Measurements from ENCODE around the gene KIF6.
"Not testable (repeated sequence)": the region's sequence is repeated elsewhere in the genome, so short reads cannot be mapped to it uniquely, and the experiment has no call there.

Gene KIF6

DNA sequence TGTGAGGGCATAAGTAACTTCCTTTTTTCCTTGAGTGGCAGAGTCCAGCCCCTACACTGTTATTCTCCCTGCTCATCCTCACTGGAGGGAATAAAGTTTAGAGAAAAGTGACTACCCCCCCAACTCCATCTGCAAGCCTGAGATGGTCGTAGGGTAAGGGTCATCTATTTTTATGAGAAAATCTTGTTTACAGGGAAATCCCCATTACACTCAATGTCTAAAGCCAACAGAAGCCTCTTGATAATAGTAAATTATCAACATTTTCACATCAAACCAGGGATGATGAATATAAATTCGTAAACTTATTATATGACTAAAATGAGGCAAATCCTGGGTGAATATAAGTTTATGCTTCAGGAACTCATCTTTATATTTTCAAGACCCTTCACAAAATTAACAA lies 228.8 kb downstream of the KIF6 start:
- Histone ChIP-seq H3K36me3 (ENCODE audit: control insufficient read depth, insufficient read depth, low read length) (no peaks in the 10 kb centered on the region), H3K4me1 (ENCODE audit: control insufficient read depth, insufficient read depth, low read length, poor library complexity, severe bottlenecking) (no peaks in the 10 kb centered on the region), H3K4me3 (ENCODE audit: insufficient read depth, low read depth, low read length, poor library complexity, severe bottlenecking) (no peak overlapping the region), H3K27me3 (replicated peaks; ENCODE audit: control insufficient read depth, insufficient read depth, low read length, poor library complexity, severe bottlenecking) (no peaks in the 10 kb centered on the region), H3K9me3 (ENCODE audit: control insufficient read depth, low read length) (no peaks in the 10 kb centered on the region), H3K27ac (ENCODE audit: insufficient read depth, low read length, poor library complexity, severe bottlenecking) (no peak overlapping the region)
- DNase-seq = no peak

DNA sequence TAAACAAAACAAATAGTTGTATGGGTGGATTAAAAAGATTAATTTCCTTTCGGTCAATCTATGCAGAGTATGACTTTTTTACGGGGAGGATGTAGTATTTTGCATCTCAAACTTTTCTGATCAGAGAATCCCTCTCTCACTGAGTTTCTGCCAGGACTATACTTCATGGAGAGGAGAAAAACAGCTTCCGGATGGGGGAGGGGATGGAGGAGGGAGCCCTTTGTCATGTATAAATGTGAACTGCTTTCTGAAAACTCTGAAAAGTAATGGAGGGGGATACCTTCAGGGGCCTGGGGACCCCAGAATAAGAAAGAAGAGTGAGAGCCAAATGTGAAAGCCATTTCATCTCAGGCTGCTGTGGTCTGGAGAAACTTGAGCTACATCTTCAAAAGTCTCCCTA lies 229.6 kb downstream of the KIF6 start:
- Histone ChIP-seq H3K4me3 (ENCODE audit: insufficient read depth, low read depth, low read length, poor library complexity, severe bottlenecking) (no peak overlapping the region), H3K4me1 (ENCODE audit: control insufficient read depth, insufficient read depth, low read length, poor library complexity, severe bottlenecking) (no peaks in the 10 kb centered on the region), H3K36me3 (ENCODE audit: control insufficient read depth, insufficient read depth, low read length) (no peaks in the 10 kb centered on the region), H3K9me3 (ENCODE audit: control insufficient read depth, low read length) (no peaks in the 10 kb centered on the region), H3K27me3 (replicated peaks; ENCODE audit: control insufficient read depth, insufficient read depth, low read length, poor library complexity, severe bottlenecking) (no peaks in the 10 kb centered on the region), H3K27ac (ENCODE audit: insufficient read depth, low read length, poor library complexity, severe bottlenecking) (no peak overlapping the region)
- no peak for DNase-seq

DNA sequence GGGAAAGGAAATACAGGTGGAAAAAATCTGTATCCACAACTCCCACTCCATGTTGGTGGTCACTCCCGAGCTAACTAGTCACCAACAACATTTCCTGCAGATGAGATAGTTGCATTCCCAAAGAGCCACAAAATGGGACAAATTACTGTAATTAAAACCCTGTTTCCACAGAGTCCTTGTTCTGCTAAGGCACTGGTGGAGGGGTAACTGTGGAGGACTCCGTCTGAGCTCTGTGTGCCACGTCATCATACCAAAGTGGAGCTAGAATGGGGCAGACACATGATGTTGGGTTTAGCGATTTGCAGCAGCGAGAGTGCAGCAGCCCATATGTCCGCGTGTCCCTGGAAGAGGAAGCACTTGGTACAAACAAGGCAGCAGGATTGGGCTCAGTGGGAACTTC lies 230.2 kb downstream of the KIF6 start:
- Histone ChIP-seq H3K4me3 (ENCODE audit: insufficient read depth, low read depth, low read length, poor library complexity, severe bottlenecking) (no peak overlapping the region), H3K9me3 (ENCODE audit: control insufficient read depth, low read length) (no peaks in the 10 kb centered on the region), H3K27me3 (replicated peaks; ENCODE audit: control insufficient read depth, insufficient read depth, low read length, poor library complexity, severe bottlenecking) (no peaks in the 10 kb centered on the region), H3K4me1 (ENCODE audit: control insufficient read depth, insufficient read depth, low read length, poor library complexity, severe bottlenecking) (no peaks in the 10 kb centered on the region), H3K36me3 (ENCODE audit: control insufficient read depth, insufficient read depth, low read length) (no peaks in the 10 kb centered on the region), H3K27ac (ENCODE audit: insufficient read depth, low read length, poor library complexity, severe bottlenecking) (no peak overlapping the region)
- DNase-seq = no peak

DNA sequence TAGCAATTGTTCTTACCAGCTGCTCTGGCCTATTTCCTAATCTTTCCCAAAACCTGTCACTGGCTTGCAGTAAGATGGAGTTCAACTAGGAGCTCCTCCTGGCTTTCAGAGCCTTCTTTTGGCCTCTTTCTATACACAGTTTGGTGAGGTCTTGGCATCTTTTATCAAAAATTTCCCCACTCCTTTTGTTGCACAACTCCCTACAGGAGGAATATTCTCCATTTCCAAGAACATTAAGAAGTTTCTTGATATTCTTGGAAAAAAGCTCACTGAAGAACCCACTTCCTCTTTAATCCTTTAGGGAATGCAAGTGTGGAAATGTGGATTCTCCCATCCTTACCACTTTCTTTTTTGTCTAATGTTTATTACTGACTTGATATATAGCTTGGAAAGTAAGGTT lies 231.4 kb downstream of the KIF6 start:
- H3K4me3 ChIP-seq (ENCODE audit: insufficient read depth, low read depth, low read length, poor library complexity, severe bottlenecking) = no peak overlapping the region
- H3K9me3 ChIP-seq (ENCODE audit: control insufficient read depth, low read length) = no peaks in the 10 kb centered on the region
- H3K4me1 ChIP-seq (ENCODE audit: control insufficient read depth, insufficient read depth, low read length, poor library complexity, severe bottlenecking) = no peaks in the 10 kb centered on the region
- no peaks in the 10 kb centered on the region for H3K27me3 ChIP-seq (replicated peaks; ENCODE audit: control insufficient read depth, insufficient read depth, low read length, poor library complexity, severe bottlenecking)
- H3K27ac ChIP-seq (ENCODE audit: insufficient read depth, low read length, poor library complexity, severe bottlenecking) = no peak overlapping the region
- DNase-seq = no peak
- H3K36me3 ChIP-seq (ENCODE audit: control insufficient read depth, insufficient read depth, low read length) = no peaks in the 10 kb centered on the region

DNA sequence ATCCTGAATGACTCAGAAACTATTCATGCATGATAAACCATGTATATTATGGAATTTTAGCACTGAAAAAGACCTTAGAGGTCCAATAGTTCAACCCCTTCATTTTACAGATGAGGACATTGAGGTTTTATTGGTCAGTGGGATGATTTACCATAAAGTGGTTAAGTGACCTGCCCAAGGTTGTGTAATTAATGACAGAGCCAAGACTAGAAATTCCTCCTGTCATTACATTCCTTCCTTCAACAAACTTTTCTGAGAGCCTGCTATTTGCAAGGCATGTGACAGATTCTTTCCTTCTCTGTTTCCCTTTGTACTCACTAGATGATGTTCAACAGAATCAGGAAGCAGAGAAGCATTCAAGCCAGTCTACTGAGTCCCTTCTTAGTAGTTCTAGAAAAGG lies 232.0 kb downstream of the KIF6 start:
- no peak for DNase-seq
- Histone ChIP-seq H3K27ac (ENCODE audit: insufficient read depth, low read length, poor library complexity, severe bottlenecking) (no peak overlapping the region), H3K27me3 (replicated peaks; ENCODE audit: control insufficient read depth, insufficient read depth, low read length, poor library complexity, severe bottlenecking) (no peaks in the 10 kb centered on the region), H3K4me3 (ENCODE audit: insufficient read depth, low read depth, low read length, poor library complexity, severe bottlenecking) (no peak overlapping the region), H3K9me3 (ENCODE audit: control insufficient read depth, low read length) (no peaks in the 10 kb centered on the region), H3K4me1 (ENCODE audit: control insufficient read depth, insufficient read depth, low read length, poor library complexity, severe bottlenecking) (no peaks in the 10 kb centered on the region), H3K36me3 (ENCODE audit: control insufficient read depth, insufficient read depth, low read length) (no peaks in the 10 kb centered on the region)

DNA sequence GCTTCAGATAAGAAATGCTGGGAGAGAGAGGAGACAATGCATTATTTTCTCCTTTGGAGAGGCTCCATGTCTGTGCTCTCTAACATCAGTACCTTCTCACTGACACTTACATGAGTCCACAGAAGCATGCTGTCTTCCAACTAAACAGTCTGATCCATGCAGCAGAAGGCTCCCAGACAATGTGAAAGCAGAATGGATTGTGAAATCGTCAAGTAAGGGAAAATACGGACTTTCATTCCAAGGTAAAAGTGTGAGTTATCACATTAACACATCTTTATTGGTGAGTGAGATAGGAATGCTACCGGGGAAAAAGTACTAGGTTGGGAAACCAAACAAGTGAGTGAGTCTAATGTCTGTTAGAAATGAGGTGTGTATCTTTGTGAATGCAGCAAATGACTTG lies 235.1 kb downstream of the KIF6 start:
- H3K4me3 ChIP-seq (ENCODE audit: insufficient read depth, low read depth, low read length, poor library complexity, severe bottlenecking) = no peak overlapping the region
- no peaks in the 10 kb centered on the region for H3K9me3 ChIP-seq (ENCODE audit: control insufficient read depth, low read length)
- DNase-seq = no peak
- H3K27me3 ChIP-seq (replicated peaks; ENCODE audit: control insufficient read depth, insufficient read depth, low read length, poor library complexity, severe bottlenecking) = no peaks in the 10 kb centered on the region
- H3K4me1 ChIP-seq (ENCODE audit: control insufficient read depth, insufficient read depth, low read length, poor library complexity, severe bottlenecking) = no peaks in the 10 kb centered on the region
- no peaks in the 10 kb centered on the region for H3K36me3 ChIP-seq (ENCODE audit: control insufficient read depth, insufficient read depth, low read length)
- H3K27ac ChIP-seq (ENCODE audit: insufficient read depth, low read length, poor library complexity, severe bottlenecking) = no peak overlapping the region

DNA sequence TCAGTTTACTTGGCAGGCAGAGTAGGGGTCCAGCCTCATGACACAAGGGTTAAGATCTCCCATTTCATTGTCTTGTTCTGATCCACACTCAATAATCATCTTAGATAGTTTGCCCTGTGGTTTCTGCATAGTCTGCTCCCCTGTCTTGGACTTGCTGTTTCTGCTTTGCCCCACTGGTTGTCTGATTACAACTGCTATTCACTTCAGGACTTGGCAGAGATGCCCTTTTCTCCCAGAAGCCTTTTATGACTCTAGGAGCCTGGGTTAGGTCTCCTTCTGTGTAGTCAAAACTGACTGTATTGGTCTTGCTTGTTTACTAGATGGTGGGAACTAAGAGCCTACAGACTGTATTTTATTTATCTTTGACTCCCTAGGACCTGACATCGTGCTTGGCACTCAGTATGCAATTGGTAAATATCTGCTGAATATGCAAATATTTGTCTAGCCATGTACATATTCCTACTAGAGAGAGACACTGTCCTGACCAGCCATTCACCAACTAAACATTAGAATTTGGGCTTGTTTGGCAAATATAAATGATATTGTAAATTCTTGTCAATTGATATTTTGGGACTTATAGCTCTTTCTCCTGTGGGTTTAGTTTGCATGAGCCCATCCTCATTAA lies 236.8 kb downstream of the KIF6 start:
- Histone ChIP-seq H3K27me3 (replicated peaks; ENCODE audit: control insufficient read depth, insufficient read depth, low read length, poor library complexity, severe bottlenecking) (no peaks in the 10 kb centered on the region), H3K36me3 (ENCODE audit: control insufficient read depth, insufficient read depth, low read length) (no peaks in the 10 kb centered on the region), H3K27ac (ENCODE audit: insufficient read depth, low read length, poor library complexity, severe bottlenecking) (no peak overlapping the region), H3K4me3 (ENCODE audit: insufficient read depth, low read depth, low read length, poor library complexity, severe bottlenecking) (no peak overlapping the region), H3K9me3 (ENCODE audit: control insufficient read depth, low read length) (no peaks in the 10 kb centered on the region), H3K4me1 (ENCODE audit: control insufficient read depth, insufficient read depth, low read length, poor library complexity, severe bottlenecking) (no peaks in the 10 kb centered on the region)
- DNase-seq = no peak

DNA sequence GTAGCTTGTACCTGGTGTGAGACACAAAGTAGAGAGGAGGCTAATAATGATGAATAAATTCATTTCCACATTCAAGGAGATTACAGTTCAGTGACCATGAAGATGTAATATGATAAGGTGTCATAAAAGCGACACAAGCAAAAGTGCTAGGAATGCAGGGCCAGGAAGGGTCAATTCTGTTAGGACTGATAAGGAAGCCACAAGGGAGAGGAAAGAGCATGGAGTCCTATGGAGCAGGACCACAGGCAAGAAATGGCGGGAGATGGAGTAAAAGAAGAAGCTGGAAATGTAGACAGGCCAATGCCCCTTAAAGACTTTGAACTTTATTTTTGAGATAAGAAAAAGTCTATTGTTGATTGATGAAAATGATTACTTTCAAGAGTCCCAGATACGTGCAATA lies 240.9 kb downstream of the KIF6 start:
- Histone ChIP-seq H3K36me3 (ENCODE audit: control insufficient read depth, insufficient read depth, low read length) (no peaks in the 10 kb centered on the region), H3K9me3 (ENCODE audit: control insufficient read depth, low read length) (no peaks in the 10 kb centered on the region), H3K27me3 (replicated peaks; ENCODE audit: control insufficient read depth, insufficient read depth, low read length, poor library complexity, severe bottlenecking) (no peaks in the 10 kb centered on the region), H3K4me3 (ENCODE audit: insufficient read depth, low read depth, low read length, poor library complexity, severe bottlenecking) (no peak overlapping the region), H3K4me1 (ENCODE audit: control insufficient read depth, insufficient read depth, low read length, poor library complexity, severe bottlenecking) (no peaks in the 10 kb centered on the region), H3K27ac (ENCODE audit: insufficient read depth, low read length, poor library complexity, severe bottlenecking) (no peak overlapping the region)
- no peak for DNase-seq

DNA sequence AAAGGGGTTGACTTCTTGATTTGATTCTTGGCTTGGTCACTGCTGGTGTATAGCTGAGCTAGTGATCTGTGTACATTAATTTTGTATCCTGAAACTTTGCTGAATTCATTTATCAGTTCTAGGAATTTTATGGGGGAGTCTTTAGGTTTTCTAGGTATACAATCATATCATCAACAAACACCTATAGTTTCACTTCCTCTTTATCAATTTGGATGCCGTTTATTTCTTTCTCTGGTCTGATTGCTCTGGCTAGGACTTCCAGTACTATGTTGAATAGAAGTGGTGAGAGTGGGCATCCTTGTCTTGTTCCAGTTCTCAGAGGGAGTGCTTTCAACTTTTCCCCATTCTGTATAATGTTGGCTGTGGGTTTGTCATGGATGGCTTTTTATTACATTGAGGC lies 245.4 kb downstream of the KIF6 start:
- not testable (repeated sequence) for DNase-seq; H3K4me1 ChIP-seq (ENCODE audit: control insufficient read depth, insufficient read depth, low read length, poor library complexity, severe bottlenecking); H3K4me3 ChIP-seq (ENCODE audit: insufficient read depth, low read depth, low read length, poor library complexity, severe bottlenecking); H3K36me3 ChIP-seq (ENCODE audit: control insufficient read depth, insufficient read depth, low read length); H3K9me3 ChIP-seq (ENCODE audit: control insufficient read depth, low read length); H3K27ac ChIP-seq (ENCODE audit: insufficient read depth, low read length, poor library complexity, severe bottlenecking); H3K27me3 ChIP-seq (replicated peaks; ENCODE audit: control insufficient read depth, insufficient read depth, low read length, poor library complexity, severe bottlenecking)

DNA sequence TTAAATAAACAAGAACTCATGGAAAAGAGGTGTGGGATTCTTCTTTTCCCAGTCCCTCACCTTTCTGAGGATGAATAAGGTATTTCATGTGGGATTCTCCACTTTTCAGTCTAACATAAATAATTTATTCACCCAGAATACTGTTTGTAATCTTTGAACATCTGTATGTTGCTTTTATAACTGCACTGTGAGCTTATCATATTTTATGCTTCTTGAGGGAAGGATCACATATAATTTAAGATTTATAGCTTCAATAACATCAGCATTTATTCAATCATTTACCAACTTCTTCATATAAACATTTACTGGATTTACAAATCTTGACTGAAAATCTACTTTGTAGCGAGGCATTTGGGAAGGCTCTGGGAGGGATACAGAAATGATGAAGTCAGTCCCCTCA lies 248.5 kb downstream of the KIF6 start:
- no peaks in the 10 kb centered on the region for H3K27me3 ChIP-seq (replicated peaks; ENCODE audit: control insufficient read depth, insufficient read depth, low read length, poor library complexity, severe bottlenecking)
- no peak overlapping the region for H3K4me3 ChIP-seq (ENCODE audit: insufficient read depth, low read depth, low read length, poor library complexity, severe bottlenecking)
- no peak overlapping the region for H3K27ac ChIP-seq (ENCODE audit: insufficient read depth, low read length, poor library complexity, severe bottlenecking)
- H3K4me1 ChIP-seq (ENCODE audit: control insufficient read depth, insufficient read depth, low read length, poor library complexity, severe bottlenecking) = no peaks in the 10 kb centered on the region
- no peaks in the 10 kb centered on the region for H3K36me3 ChIP-seq (ENCODE audit: control insufficient read depth, insufficient read depth, low read length)
- H3K9me3 ChIP-seq (ENCODE audit: control insufficient read depth, low read length) = no peaks in the 10 kb centered on the region
- DNase-seq = no peak

DNA sequence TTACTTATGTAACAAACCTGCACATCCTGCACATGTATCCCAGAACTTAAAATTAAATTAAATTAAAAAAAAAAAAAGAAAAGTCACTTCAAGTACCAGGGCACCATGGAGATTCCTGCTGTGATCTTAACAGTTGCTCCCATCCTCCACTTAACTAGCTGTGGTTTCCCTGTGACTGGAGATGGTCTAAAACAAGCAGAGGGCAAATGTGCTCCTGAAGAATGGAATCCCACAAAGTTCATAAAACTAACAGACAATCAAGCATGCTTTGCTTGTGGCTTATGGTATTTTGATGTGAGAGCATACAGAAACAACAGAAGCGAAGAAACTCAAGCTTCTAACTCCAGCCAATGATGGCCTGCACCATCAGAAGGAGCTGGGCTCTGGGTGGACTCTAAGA lies 249.1 kb downstream of the KIF6 start:
- no peaks in the 10 kb centered on the region for H3K36me3 ChIP-seq (ENCODE audit: control insufficient read depth, insufficient read depth, low read length)
- no peak overlapping the region for H3K27ac ChIP-seq (ENCODE audit: insufficient read depth, low read length, poor library complexity, severe bottlenecking)
- no peak overlapping the region for H3K4me3 ChIP-seq (ENCODE audit: insufficient read depth, low read depth, low read length, poor library complexity, severe bottlenecking)
- H3K9me3 ChIP-seq (ENCODE audit: control insufficient read depth, low read length) = no peaks in the 10 kb centered on the region
- H3K4me1 ChIP-seq (ENCODE audit: control insufficient read depth, insufficient read depth, low read length, poor library complexity, severe bottlenecking) = no peaks in the 10 kb centered on the region
- no peak for DNase-seq
- no peaks in the 10 kb centered on the region for H3K27me3 ChIP-seq (replicated peaks; ENCODE audit: control insufficient read depth, insufficient read depth, low read length, poor library complexity, severe bottlenecking)

All from effector memory CD4-positive, alpha-beta T cell (primary cell).